Cerebellar cortex (tissue), 1 donor: ENCODE results near the gene TRAF3IP1.

Experiments used
- DNase-seq: peaks from one replicate; pipeline ENCODE4 v3.0.0-alpha.2; 2015; ENCODE audit warnings: low spot score

TRAF3IP1 gene

GRCh38 chr2:238287737-238288649 is 32.3 kb upstream of the TRAF3IP1 start, which contains the start of gene PER2:
Gene PER2, minus strand, starts transcription at chr2:238288610. Its CDS starts 10,674 bp downstream, at chr2:238277936.
- peak; percentile 61 for DNase-seq

GRCh38 chr2:238288650-238289573 is 31.4 kb upstream of the TRAF3IP1 start:
- DNase-seq, result peak; percentile 99

- no peak for DNase-seq
Measured at GRCh38 chr2:238289574-238289973, 30.7 kb upstream of the TRAF3IP1 start.

GRCh38 chr2:238290091-238290509 is 30.2 kb upstream of the TRAF3IP1 start:
- DNase-seq, result no peak

DNA sequence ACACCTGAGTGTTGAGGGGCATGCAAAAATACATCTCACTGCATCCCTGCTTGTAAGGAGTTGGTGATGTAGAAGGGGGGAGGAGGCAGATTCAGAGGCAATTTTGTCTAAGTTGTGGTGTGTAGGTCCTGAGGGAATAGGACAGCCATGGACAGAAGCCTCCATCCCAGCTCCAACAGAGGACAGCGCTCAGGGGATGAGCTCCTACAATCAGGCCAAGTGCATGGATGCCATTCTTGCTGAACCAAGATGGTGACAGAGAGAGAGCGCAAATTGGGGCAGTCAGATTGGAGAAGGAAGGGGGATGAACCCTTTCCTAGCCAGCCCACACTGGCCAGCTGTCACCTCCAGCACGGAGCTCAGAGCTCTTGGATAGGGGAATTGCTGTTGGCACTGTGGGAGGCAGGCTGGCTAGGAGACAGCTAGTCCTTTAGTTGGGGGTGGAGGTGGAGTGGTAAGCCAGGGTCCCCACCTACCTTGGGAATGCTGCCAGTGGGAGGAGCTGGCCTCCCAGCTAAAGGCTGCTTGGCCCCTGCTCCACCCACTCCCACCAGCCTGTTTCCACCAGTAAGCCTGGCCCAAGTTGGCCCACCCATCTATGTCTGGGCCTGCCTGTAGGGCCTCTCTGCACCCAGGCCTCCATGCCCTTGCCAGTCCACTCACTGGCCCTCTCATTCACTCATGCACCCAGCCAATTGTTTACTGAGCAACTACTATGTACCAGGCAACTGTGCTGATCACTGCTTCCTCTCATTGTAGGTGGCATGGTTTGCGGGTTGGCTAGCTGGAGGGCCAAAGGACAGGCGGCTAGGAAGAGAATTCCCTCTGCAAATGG is 29.4 kb upstream of the TRAF3IP1 start:
- no peak for DNase-seq

DNA sequence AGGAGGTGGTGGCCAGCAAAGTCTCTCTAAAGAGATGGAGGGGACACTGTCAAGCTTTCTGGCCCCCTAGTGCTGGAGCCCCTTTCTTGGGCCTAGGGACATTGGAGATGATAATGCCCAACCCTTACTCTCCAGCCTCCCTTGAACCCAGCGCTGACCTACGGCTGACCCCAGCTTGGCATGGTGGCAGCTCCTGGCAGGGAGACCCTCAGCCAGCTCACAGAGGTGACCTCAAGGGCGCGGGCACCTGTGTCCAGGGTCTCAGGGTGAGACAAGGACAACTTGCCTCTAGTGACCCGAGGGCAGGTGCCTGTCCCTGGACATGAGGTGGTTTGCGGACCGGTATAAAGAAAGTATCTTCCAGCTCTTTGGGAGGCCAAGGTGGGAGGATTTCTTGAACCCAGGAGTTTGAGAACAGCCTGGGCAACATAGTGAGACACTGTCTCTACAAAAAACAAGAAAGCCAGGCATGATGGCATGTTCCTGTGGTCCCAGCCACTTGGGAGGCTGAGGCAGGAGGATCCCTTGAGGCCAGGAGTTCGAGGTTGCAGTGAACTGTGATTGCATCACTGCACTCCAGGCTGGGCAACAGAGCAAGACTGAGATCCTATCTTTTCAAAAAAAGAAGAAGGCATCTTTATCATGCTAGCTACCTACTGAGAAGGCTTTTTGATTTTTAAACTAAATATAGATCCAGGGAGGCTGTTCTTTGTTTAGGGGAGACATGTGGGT is 28.6 kb upstream of the TRAF3IP1 start:
- DNase-seq, result no peak

- DNase-seq, result no peak
Measured at GRCh38 chr2:238294046-238294392, 26.3 kb upstream of the TRAF3IP1 start.

GRCh38 chr2:238294393-238295143 is 25.8 kb upstream of the TRAF3IP1 start:
- no peak for DNase-seq

DNA sequence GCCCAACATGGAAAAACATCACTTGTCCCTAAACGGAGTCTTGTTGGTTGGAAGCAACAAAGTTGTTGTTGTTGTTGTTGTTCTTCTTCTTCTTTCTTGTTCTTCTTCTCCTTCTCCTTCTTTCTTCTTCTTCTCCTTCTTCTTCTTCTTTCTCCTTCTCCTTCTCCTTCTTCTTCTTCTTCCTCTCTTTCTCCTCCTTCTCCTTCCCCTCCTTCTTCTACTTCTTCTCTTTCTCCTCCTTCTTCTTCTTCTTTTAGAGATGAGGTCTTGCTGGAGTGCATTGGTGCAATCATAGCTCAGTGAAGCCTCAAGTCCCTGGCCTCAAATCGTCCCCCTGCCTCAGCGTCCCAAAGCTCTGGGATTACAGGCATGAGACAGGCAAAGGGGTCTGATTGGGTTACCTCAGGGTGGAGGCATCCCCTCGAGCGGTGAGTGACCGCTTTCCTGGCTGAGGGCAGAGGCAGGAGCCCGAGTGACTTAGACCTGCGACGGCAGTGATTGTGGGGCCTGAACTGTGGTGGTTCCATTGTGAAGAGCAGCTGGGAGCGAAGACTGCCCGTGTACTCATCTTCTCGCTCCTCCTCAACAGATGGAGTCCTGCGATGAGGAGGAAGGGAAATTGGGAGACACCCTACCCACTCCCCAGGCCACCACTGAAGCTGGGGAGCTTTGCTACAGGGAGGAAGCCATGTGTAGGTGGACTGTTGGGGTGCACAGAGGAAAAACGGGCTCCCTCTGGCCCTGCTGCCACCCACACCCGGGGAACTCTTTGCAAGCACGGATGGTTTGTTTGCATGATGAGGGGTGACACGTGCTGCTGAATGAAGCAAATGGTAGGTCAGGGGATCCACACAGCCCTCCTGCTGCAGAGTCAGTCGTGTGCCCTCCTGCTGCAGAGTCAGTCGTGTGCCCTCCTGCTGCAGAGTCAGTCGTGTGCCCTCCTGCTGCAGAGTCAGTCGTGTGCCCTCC is 24.9 kb upstream of the TRAF3IP1 start:
- DNase-seq, result no peak

DNA sequence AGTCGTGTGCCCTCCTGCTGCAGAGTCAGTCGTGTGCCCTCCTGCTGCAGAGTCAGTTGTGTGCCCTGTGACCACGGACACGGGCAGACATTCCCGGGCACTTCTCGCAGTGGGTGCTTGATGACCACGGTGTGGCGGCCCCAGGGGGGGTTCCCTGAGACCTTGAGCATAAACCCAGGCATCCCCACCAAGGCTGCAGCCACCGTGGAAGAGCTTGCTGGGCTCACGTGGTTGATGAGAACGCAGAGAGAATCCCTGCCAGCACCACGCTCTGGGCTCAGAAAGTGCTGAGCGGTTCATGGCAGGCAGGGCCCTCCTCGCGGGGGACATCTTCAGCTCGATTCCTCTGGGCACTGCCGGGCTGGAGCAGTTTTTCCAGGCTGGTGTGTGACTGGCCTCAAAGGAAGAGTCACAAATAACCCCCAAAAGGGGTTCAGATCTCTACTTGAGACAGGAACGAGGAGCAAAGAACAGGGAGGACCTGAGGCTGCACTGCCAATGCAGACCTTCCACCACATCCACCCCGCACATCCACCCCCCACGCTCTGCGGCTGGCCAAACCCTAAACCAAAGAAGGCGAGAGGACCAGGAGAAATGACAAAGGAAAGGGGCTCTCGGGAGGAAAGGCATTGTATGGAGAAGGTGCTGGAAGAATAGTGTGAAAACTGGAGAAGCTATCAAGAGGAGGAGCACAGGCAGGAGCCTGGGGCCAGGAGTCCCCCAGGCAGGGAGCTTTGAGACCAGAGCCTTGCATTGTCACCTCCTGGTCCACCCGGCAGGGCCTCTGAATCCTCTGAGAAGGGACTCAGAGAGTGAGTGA is 23.5 kb upstream of the TRAF3IP1 start:
- DNase-seq, result no peak

- DNase-seq, result peak; percentile 50
Measured at GRCh38 chr2:238299803-238300202, 20.5 kb upstream of the TRAF3IP1 start.

DNA sequence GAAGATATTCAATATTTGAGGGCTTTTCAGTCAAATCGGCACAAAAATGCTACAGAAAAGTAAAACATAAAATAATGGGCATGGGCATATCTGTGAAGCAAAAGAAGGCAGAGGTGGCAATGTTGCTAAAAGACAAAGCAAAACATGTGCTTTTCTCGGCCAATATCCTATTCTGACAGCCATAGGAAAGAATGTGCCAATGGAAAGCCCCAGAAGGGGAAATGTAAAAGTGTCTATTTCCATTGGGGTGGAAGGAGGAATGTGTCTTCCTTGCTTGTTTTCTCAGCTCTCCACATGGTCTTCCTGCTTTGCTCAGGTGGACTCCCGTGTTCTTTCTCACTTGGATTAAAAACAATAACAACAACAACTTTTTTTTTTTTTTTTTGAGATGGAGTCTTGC is 18.2 kb upstream of the TRAF3IP1 start:
- DNase-seq, result no peak

DNA sequence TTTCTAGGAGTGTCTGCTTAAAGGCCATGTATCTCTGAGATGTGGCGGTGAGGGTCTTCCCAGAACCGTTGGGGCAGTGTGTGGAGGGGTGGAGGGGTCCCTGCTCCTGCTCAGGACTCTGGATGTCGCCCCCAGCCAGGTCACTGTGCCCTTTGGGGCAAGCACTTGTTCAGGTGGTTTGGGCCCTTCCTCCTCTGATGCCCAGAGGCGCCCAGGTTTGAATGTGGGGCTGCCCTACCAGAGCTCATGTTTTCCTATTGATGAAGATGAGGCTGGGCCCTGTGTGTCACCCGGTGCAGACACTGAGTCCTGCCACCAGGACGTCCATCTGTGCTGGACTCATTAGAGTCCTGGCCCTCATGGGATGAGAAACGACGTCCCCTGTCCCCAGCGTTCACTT is 17.6 kb upstream of the TRAF3IP1 start:
- DNase-seq, result no peak

DNA sequence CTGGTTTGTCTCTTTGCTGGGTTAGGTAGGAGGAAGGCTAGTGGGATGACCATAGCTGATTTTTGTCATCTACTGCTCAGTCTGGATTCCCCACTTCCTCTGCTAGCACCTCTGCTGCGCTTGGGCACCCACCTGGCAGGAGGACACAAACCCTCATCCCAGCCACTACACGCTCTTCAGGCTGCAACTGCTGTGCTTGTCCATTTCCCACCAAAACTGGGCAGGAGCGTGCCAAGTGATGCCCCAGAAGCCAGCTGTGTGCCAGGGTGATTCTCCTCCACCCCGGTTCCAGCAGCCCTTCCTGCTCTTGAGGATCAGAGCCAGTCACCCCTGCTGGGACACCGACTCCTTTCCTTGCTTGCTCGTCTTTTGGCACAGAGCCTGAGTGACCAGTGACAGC is 16.2 kb upstream of the TRAF3IP1 start:
- no peak for DNase-seq

DNA sequence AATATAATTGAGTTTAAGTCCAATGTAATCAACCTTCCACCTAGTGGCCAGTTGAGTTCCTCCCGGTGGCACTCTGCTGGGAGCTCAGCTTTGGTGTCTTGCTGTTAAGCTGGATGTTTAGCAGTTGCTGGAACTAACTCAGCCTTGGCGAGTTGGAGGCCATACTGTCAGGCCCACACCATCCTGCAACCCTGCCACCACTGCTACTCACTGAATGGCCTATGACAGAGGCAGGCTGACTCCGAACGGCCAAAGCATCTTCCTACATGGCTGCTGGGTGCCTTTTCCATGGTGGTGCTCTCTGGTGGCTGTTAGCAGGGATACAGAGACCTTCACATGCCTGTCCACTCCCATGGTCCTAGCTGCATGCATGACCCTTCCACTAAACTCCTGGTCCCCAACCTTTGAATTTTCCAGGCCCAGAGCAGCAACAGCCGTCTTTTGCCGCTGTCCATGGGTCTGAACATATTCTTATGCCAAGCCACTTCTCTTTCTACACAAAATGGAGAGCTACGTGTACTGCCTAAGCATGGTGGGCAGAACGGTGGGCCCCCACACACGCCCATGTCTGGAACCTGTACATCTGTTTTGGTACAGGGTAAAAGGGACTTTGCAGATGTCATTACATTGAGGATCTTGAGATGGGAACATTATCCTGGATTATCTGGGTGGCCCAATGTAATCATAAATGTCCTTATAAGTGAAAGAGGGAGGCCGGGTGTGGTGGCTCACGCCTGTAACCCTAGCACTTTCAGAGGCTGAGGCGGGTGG is 15.0 kb upstream of the TRAF3IP1 start:
- DNase-seq, result no peak

- DNase-seq, result no peak
Measured at GRCh38 chr2:238305965-238306671, 14.2 kb upstream of the TRAF3IP1 start.

DNA sequence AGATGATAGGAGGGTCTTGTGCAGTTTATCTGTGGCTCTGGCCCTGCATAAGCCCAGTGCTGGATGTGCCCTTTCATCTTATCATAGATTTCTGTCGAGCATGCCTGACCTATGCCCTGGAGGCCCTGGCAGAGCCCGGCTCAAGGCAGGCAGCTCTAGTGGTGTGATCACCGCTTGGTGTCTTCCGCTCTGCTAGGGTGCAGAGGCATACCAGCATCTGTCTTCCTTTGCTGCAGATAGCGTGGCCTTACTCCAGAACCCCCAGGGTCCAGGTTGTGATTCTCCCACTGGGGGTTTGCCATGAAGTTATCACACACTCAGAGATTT is 13.7 kb upstream of the TRAF3IP1 start:
- no peak for DNase-seq
